HS-5 (cell line): ENCODE data around the gene NLRC5.
"Not testable (repeated sequence)": the region's sequence is repeated elsewhere in the genome, so short reads cannot be mapped to it uniquely, and the experiment has no call there.

Source experiments
- DNase-seq: peaks from one replicate; pipeline ENCODE4 v3.0.0-alpha.2; 2012; ENCODE audit warnings: low read depth

The NLRC5 gene

DNA sequence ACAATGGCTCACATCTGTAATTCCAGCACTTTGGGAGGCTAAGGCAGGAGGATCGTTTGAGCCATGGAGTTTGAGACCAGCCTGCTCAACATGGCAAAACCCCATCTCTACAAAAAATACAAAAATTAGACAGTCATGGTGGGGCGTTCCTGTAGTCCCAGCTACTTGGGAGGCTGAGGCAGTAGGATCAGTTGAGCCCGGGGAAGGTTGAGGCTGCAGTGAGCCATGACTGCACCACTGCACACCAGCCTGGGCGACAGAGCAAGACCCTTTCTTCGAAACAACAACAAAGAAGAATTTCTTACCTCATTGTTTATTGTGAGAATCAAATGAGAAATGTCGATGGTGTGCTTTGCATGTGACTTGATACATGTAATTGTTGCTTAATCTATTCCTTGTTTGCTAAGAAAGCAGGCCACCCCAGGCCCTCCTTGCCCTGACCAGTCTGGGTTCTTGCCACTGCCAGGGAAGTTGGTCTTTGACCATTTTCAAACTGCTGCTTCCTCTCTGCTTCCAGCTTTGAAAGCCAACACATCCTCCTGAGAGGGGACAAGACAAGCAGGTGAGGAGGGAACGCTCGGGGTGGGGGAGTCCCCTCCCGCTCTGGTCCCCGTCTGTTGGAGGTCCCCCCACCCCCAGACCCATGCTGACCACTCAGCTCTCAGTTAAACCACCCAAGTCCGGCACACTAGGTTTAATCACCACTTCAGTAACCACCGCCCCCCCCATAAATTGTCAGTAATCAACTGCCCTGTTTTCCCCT, 55.8 kb downstream of the NLRC5 start:
- DNase-seq, result no peak

DNA sequence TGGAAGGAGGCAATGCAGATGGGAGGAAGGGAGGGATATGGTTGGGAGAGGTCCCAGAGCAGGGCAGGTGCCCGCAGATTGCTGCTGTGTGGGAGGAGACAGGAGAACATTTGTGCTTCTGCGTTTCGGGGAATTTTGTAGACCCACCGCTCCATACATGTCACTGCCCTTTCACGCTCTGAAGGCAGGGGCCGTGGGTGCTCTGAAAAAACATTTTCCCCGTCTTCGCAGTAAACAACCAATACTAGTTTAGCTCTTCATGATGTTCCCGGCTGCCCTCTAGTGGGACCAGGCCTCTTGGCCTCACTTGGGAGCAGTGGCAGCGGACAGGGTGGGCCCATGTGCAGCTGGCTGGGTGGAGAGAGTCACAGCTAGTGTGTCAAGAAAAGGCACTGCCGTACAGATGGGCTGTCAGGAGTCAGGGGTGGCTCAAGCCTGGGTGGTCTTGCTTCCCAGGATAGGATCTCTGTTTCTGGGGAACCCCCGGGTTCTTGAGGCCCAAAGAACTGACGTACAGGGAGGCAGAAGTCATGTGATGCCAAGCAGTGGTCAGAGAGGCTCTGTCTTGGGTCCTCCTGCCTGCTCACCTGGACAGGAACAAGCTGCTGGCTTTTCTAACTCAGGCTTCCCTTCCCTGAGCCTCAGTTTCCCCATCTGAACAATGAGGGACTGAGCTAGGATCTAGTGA, 56.5 kb downstream of the NLRC5 start:
- no peak for DNase-seq

DNA sequence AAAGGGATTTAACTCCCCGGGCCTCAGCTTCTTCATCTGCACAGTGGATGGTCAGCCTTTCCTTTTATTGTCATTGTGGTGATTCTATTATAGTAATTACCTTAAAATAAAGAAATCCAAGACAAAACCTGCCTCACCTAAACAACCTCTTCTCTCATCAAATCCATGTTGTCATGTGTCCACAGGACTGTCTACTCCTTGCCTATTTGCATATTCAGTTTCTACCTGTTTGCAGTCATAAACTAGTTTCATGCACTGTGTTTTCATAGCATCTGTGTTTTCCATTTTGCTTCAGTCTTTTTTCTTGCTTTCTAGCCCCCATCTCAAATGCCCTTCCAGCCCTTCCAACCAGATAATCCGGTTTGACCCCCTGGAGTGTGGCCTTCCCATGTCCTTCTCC, 58.7 kb downstream of the NLRC5 start:
- DNase-seq, result no peak

DNA sequence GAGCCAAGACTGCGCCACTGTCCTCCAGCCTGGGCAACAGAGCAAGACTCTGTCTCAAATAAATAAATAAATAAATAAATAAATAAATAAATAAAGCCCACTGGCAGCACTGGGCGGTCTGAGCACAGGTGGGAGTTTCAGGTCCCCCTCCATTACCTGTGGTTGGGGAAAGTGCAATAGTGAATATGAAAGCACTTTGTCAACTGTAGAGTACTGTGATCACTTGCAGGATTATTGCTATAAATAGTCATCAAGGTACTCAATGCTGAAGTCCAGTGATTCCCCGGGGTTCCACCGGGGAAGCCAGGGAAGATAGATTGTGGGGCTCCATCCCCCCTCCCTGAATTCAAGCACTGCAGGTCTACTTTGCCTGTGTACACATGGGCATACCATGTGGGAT, 60.3 kb downstream of the NLRC5 start:
- no peak for DNase-seq

DNA sequence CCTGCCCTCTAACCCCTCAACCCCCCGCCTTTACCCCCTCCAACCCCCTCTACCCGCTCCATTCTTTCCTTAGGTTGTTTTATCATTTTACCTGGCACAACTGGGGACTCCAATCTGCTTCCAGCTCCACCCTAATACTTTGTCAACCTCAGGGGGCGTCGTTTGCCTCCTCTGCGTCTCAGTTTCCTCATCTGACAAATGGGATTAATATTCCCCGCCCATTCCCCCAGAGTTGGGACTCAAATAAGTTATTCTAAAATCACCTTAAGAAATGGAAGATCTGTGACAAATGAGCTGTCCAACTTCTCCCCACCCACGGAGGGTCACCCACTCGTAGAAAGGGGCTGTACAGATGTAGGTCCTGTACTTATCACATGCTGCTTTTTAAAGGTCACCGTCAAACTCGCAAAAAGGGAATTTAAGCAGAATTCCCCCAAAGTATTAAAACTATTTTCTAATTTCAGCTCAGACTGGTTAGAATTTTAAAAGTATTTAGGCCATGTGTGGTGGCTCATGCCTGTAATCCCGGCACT, 62.4 kb downstream of the NLRC5 start:
- no peak for DNase-seq

DNA sequence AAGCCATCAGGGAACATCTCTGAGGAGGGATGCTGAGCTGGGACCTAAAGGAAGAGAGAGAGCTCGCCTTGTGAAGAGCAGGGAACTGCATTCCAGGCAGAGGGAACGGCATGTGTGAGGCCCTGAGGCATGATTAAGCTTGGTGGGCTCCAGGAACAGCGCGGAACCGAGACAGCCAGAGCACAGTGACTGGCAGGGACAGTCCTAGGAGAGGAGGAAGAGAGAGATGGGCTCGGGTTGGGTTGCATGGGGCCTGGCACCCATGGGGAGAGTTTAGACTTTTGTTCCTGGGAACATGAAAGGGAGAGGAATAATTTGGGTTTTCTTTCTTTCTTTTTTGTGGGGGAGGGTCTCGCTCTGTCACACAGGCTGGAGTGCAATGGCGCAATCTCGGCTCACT, 63.8 kb downstream of the NLRC5 start:
- no peak for DNase-seq

DNA sequence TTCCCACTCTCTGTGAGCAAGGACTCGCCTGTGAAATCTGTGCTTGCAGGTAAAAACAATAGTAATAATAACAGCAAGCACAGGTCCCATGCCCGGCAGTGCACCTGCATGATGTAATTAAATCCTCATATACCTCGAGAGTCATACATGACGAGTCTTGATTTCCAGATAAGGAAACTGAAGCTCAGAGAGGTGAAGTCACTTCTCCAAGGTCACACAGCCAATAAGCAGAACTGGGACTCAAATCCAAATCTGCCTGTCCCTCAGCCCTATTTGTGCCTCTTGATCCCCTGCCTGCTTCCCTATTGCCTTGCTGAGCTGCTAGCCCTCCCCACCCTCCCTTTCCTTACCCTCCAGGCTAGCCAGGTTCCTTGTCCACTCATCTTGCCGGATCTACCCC, 65.0 kb downstream of the NLRC5 start:
- no peak for DNase-seq

DNA sequence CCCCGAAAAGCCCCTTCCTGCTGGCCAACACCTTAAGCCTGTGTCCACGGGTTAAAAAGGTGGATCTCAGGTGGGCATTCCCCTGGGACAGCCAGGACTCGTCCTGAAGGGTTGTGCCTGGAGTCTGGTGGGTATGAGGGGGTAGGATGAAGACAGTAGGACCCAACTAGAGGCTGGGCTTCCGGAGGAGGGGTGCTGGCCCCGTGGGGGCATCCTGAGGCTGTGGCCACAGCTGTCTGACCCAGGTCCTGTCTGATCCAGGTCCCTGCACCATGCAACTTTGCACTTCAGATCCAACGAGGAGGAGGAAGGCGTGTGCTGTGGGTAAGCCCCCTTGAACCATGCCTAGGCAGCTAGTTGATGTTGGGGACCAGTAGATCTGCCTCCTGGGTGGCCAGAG, 65.4 kb downstream of the NLRC5 start:
- no peak for DNase-seq

DNA sequence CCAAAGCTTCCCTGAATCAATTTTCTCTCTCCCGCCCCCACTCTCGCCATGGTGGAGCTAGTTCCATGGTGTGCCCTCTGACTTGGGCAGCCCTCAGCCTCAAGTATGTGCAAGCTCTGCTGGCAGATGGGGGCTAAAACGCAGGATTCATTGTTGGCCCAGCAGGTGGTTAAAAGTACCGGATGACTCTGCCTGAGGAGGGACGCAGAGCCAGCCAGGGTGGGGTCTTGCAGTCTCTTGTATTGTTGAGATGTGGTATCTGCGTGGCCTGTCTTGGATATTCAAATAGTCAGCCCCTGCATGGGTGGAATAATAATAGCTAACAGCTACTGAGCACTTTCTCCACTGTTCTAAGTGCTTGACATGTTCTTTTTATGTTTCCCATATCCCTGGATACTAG, 66.3 kb downstream of the NLRC5 start:
- DNase-seq, result no peak

DNA sequence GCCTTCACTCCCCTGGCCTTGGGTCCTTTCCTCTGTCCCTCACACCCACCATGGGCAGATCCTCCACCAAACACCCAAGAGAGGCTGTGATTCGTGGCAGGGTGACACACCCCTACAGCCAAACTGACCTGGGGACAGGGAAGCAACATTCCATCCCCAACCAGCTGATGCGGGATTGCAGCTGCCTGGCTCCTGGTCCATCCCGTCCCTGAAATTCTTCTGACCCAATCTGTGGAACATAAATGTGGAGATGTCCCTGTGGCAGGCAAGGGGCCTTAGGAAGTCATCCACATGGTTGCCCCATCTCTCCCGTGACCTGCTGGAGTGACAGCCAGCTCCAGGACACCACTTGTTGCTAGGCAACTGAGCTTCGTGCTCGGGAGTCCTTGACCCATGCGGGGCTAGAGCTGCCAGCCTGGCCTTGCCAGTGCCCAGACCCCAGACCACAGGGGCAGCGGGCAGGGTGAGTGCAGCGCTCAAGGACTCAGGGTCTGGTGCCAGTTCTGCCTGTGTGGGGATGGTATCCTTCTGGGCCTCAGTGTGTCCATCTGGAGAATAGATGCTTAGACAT, 69.0 kb downstream of the NLRC5 start:
- no peak for DNase-seq

DNA sequence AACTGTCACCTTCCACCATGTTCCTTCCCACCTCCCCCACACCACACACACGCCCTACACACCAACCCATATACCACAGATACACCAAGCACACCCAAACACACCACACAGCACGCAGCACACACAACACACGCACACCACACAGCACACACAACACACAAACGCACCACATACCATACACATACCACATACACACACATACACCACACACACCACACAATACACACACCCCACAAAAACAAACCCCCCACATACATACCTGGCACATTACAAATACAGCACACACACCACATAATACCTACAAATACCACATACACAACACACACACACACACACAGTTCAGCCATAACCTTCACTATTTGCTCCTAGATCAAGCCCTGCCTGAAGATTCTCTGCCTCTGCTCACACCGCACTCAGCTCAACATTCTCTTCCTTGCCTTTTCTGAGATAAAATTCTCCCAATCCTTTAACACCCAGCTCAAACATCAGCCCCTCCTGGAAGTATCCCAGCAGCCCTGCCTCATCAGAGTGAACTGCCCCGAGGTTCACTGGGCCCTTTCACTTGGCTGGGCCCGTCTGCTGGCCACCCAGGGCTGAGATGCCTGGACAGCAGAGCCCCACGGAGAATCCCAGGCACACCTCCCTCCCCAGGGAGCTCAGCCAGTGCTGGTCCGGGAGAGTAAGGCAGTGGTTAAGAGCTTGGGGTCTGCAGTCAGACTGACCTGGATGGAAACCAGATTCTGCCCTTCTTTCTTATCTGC, 71.1 kb downstream of the NLRC5 start:
- DNase-seq, result no peak

DNA sequence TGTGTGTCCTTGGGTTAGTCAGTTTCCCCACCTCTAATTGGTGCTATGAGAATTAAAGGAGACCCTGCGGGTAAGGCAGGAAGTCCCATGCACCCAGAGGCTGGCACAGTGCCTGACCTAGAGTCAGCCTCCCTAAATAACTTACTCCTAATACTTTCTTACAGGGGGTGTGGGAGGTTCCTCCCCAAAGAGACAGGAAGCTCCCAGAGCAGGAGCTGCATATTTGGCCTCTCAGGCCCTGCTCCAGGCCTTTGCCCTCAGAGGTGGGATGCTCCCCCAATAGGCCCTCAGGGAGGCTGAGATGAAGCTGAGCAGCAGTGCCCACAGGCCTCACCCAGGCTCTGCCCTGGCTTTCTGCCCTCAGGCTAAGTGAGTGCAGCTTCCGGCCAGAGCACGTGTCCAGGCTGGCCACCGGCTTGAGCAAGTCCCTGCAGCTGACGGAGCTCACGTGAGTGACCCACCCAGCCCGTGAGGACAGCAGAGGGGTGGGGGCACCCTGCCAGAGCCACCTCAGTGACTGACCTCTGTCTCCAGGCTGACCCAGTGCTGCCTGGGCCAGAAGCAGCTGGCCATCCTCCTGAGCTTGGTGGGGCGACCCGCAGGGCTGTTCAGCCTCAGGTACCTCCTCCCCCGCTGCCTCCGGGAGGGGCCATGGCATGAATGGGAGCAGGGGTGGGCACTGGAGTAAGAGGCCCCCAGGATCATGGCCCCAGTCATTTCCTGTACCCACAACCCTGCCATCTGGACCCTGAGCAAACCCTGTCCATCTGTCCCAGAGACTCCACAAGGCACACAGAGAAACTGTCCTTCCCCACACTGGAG, 71.9 kb downstream of the NLRC5 start:
- peak; percentile 48 for DNase-seq

DNA sequence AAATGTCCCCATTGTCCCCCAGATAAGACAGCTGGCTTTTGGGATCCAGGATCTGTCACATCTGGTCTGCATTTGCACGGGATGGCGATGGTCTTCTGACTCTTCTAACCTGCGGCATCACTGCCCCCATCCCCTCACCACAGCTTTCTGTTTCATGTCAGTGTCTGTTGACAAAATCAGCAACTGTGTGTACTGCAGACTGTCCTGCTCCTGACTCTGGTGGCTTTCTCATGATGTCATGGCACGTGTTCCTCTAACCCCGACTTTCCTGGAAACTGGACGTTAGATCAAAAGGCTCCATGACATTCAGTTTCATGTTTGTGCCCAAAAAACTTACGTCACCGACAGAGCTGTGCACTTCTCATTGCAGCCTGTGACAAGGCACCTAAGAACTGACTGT, 73.0 kb downstream of the NLRC5 start:
- DNase-seq, result no peak

DNA sequence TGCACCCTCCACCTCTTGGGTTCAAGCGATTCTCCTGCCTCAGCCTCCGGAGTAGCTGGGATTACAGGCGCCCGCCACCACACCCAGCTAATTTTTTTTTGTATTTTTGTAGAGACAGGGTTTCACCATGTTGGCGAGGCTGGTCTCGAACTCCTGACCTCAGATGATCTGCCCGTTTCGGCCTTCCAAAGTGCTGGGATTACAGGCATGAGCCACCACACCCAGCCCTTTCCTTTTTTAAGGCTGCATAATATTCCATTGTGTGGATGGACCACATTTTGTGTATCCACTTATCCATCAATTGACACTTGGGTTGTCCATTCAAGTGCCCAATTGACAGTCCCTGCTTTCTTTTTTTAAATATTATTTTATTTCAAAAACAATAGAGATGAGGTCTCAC, 73.8 kb downstream of the NLRC5 start:
- DNase-seq, result not testable (repeated sequence)

DNA sequence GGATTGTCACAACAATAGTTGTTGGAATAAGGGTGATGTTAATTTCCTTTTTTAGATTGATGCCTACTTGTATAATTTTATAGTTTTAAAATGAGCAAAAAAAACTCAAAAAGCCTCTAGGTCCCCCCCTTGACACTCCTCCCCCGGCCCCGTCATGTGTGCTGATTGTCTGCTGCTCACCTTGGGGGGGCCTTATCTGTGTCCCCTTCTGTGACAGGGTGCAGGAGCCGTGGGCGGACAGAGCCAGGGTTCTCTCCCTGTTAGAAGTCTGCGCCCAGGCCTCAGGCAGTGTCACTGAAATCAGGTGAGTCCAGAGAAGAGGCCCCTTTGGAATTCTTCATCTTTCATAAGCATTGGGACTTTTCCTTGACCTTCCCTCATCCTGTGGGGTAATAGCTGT, 75.6 kb downstream of the NLRC5 start:
- no peak for DNase-seq

DNA sequence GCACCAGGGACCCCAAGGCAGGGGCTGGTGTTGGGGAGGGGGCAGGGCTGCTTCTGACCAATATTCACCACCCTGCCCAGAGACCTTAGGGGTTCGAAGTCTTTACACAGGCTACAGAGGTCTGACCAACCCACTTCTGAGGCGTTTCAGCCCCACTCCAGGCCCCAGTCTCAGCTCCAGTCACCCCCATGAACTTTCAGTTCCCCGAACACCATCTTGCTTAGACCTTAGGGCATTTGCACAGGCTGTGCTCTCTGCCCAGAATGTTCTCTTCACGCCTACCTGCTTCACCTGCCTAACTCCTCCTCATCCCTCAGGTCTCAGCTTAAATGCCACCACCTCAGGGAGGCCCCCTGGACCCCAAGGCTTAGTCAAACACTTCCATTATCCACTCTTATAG, 77.3 kb downstream of the NLRC5 start:
- DNase-seq, result no peak

DNA sequence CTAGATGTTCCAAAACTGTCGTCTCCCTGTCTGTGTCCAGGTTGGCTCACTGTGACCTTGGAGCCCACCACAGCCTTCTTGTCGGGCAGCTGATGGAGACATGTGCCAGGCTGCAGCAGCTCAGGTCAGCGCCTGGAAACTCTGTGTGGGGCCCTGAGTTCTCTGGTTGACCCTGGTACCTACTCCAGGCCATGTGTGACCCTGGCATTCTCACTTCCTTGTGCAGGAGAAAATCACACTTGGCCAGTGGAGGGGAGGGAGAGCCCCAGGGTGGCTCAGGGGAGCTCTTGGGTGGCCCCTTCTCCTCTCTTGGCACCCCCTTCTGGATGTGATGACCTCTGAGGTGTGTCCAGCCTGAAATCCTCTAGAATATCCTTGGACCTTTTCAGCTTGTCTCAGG, 78.0 kb downstream of the NLRC5 start:
- DNase-seq, result no peak

DNA sequence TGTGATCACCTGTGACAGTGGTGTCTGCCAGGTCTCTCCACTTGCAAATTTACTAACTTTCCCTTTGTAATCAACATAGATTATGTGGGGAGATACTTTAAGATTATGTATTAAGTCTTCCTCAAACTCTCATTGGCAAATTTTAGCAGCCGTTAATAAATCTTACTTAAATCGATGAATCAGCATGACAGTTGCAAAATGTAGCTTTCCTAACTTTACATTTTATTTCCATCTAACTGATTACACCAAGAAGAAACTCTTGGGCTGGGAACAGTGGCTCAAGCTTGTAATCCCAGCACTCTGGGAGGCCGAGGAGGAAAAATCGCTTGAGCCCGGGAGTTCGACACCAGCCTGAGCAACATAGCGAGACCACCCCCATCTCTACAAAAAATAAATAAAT, 79.7 kb downstream of the NLRC5 start:
- DNase-seq, result no peak

DNA sequence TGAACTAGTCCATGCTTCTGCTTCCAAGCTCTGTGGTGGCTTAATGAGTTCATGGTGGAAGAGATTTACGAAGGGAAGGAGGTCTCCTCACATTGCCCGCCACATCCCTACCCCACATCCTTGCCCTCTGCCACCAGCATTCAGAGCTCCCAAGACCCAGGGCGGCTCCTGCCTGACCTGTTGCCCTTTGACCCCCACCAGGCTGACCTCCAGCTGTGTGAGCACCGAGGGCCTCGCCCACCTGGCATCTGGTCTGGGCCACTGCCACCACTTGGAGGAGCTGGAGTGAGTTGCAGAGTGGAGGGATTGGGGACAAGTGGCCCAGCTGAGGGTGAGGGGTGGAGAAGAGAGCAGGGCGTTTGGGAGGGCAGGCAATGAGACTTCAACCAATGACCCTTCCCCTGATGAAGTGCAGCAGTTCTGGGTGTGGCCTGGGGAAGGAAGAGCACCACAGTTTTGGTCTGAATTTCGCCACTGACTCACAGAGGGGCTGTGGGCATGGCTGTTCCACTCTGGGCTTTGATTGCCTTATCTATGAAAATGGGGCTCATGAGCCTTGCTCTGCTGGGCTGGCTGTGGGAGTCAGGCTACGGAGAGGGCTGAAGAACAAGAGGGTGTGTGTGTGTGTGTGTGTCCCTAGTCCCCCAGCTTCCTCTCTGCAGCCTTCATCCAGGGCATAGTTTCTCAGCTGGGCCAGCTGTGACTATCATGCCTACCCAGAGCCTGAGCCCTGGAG, 80.4 kb downstream of the NLRC5 start:
- no peak for DNase-seq

DNA sequence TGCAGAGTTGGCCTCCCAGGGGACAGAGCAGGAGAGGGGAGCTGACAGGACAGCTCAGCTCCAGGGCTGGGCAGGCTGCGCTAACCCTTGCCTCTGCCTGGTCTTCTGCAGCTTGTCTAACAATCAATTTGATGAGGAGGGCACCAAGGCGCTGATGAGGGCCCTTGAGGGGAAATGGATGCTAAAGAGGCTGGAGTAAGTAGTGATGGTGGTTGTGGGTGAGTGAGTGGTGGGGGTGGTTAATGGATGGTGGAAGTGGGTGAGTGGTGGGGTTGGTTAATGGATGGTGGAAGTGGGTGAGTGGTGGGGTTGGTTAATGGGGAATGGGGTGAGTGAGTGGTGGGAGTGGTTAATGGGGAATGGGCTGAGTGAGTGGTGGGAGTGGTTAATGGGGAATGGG, 81.1 kb downstream of the NLRC5 start:
- DNase-seq, result no peak
